Measurements from ENCODE around the gene MRPS2.

DNA sequence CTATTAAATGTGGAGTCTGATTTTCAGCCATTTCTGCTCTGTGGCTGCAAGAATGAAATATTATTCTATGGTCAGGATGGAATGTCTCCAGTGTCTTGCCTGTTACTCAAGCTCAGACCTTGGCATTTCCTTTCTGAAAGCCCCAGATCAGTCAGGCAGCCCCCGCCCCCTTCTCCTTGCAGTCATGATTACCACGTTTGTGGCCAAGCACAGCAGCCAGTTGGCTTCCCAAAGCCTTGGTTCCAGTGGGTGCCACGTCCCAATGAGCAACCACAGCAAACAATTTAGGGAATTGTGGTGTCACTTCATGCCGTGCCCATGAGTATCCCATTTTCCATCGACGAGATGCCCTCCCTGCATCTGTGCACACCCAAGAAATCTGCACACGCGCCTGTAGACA is 35.7 kb downstream of the MRPS2 start:
- TF ChIP-seq, protein P1, sequence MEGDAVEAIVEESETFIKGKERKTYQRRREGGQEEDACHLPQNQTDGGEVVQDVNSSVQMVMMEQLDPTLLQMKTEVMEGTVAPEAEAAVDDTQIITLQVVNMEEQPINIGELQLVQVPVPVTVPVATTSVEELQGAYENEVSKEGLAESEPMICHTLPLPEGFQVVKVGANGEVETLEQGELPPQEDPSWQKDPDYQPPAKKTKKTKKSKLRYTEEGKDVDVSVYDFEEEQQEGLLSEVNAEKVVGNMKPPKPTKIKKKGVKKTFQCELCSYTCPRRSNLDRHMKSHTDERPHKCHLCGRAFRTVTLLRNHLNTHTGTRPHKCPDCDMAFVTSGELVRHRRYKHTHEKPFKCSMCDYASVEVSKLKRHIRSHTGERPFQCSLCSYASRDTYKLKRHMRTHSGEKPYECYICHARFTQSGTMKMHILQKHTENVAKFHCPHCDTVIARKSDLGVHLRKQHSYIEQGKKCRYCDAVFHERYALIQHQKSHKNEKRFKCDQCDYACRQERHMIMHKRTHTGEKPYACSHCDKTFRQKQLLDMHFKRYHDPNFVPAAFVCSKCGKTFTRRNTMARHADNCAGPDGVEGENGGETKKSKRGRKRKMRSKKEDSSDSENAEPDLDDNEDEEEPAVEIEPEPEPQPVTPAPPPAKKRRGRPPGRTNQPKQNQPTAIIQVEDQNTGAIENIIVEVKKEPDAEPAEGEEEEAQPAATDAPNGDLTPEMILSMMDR (IDR thresholded peaks at IDR 0.05) = no peak
- no peak for TF ChIP-seq ZFX (IDR thresholded peaks at IDR 0.05; ENCODE audit: borderline replicate concordance)
